GM21619 (cell line): ENCODE measurements around the gene FRMD4A.

Experiments
- ATAC-seq: cut with Tn5 transposase; IDR thresholded peaks from one replicate; pipeline ENCODE4 v1.9.1; 2021; ENCODE audit not compliant: unreplicated experiment

Gene FRMD4A

DNA sequence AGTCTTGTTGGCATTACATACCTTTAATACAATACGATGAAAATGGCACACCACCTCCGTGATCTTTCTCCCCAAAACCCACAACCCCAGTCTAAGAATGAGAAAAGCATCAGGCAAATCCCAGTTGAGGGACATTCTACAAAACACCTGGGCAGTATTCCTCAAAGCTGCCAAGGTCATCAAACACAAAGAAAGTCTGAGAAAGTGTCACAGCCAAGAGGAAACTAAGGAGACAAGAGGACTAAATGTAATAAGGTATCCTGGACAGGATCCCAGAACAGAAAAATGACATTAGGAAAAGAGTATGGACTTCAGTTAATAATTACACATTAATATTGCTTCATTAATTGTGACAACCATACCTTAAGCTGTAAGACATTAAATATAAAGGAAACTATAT, 14.5 kb upstream of the FRMD4A start:
- no peak for ATAC-seq

DNA sequence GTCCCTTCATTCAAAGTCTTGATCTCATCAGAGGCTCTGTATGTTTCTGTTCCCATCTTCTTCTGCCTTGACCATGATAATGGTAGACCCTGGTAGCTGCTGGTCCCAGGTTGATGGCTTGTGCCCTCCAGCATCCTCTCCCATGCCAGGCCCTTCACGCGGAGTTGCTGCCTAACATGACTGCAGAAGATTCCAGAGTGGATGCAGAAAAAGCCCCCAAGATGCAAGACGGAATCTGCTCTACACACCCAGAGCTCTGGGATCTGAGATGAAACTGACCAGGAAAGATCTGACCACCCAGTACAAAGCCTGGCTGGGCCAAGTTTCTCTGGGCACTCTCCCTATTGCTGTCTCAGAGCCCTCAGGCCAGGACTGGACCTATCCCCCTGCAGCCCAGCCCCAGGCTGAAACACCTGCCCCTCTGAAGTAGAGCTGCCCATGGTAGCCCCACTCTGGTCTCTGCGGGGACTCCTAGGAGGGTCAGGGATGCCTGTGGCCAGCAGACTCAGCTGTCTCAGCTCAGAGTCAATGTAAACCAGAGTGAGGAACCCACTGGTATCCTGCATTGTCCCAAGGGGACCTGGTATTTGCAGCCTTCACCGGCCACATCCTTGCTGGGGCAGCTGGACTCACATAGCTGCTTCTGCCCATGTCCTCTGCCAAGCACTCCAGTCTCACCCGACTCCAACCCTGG, 9.5 kb upstream of the FRMD4A start:
- ATAC-seq: no peak

DNA sequence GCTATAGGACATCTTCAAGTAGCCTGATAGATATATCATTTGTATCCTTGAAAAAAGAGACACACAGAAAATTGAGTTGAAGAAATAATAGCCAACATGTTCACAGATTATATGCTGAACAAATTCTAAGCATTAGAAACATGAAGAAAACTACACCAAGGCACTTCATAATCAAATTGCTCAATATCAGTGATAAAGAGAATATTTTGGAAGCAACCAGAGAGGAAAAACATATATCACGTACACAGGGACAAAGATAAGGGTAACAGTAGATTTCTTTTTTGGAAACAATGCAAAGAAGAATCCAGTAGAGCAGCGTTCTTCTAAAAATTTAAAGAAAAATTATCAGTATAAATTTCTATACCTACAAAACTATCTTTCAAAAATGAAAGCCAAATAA, 6.0 kb upstream of the FRMD4A start:
- ATAC-seq: no peak

DNA sequence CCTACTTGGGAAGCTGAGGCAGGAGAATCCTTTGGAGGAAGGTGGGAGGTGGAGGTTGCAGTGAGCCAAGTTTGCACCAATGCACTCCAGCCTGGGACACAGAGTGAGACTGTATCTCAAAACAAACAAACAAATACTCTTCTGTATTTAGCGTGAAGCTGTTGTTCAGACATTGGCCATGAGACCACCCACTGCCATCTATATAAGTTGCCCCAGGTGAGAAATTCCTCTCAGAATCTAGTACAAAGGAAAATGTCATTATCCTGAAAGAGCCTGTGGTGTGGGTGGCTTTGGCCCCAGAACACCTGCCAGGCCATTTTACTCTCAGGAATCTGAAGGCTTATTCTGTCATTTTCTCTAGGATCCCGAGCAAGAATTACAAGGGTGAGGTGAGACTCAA, 4.0 kb upstream of the FRMD4A start:
- ATAC-seq: no peak

DNA sequence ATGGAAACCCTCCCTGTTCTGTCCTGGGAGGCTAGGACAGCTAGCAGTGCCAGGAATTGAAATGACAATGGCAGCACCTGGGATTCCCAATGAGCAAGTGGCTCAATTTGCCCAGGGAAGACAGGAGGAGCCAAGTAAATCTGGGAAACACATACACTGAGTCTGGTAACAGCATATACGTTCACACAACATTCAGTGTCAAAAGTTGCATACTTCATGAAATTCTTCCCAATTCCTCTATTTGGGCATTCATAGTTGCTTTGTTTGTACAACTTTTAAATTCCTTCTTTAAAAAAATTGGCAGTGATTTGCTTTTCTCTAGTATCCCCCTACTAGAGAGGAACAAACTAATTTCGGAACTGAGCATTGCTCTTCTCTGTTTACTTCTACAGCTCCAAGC, 2.9 kb upstream of the FRMD4A start:
- ATAC-seq: no peak

DNA sequence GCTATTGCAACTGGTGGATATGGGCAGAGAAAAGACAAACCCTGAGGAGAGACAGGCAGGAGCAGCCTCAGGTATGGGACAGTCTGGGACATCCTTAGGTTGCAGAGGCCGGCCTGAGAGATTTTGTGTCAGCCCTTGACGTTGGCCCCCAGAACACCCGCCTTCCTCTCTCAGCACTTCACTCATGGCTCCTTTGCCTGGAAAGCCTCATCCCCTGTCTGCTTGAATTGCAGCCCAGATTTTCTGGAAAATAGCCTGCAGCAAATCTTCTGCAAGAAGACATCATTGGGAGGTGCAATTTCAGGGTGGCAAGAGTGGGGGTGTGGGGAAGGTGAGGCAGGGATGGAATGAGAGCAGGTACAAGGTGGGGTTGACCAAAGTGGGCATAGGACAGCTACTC, 2.2 kb upstream of the FRMD4A start:
- no peak for ATAC-seq

DNA sequence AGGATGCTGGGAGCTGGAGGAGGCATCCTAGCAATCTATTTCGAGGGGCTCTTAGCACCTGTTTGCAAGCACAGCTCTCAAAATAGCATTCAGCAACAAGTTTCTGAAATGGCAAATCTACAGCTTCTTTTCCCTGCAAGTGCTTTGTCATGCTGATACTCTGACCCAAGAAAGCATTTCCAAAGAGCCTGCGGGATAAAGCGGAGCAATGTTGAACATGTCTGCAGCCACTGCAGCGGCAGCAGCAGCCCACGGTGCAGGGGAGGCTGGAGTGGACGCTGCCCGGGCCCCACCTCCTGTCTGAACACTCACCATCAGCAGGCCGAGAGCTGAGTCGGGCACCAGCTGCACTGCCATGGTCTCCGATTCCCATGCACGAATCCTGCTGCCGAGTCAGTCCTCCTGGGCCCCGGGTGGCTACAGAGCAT, 964 bp downstream of the FRMD4A start:
- ATAC-seq: no peak

DNA sequence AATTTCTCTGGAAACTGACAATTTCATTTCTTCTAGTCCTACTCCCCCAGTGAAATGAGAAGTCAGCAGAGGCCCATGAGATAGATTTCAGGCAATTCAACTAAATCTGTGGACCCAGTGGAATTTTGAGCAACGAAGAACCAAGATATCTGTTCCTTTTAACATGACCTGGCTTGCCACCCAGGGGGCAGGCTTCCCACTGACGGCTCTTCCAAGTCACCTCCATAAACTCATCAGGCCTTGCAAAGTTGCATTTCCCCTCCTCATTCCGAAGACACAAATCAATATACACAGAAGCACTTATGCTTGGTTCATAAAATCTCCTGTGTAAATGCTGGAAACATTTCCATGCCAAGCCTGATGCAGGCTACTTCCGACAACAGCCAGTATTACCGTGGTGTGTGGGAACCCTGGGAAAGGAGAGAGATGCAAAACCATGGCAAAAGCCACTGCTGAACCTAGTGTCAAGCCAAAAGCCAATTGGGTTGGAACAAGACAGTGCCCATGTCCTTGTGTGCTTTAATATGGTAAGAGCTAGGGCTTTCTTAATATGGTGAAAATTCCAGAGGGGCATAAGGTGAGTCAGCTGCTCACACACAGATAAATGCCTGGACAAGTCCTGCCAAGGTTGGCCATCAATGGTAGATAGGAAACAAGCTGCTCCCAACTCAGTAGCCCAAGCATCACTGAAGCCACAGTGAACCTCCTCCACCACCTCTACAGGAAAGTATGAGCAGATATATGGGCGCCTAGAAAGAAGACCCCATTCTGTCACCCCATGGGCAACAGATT, 1.6 kb downstream of the FRMD4A start:
- ATAC-seq: no peak

DNA sequence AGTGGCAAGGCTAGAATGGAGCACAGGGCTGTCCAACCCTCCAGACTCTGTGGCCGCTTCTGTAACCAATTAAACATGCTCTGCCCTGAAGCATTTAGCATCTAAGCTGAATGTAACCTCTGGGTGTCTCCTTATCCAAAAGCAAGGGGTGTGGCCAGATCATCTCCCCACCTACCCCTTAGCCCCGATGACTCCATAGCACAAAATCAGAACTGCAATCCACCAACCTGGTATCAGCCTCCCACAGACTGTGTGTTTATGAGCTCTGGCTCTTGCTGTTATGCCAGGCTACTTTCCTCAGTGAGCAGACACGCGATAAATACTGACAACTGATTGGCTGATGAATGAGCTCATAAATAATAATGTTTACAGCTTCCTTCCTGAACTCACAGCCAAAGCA, 3.2 kb downstream of the FRMD4A start:
- no peak for ATAC-seq

DNA sequence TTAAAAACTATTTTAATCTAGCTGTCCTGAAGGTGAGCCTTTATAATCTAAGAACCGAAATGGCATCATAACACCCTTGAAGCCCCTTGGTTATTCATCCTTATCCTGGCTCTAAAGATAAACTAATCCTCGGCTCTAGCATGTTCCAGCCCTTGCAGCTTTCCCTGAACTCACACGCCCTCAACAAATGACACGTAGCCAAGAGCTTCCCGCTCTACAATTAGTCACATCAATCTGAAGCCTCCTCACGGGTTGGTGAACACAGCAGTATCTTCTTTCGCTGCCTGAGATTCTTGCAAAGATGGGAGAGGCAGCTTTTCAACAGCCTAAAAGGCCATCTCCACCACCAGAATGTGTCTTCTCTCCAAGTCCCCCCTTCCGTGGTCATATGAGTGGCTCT, 4.1 kb downstream of the FRMD4A start:
- no peak for ATAC-seq

DNA sequence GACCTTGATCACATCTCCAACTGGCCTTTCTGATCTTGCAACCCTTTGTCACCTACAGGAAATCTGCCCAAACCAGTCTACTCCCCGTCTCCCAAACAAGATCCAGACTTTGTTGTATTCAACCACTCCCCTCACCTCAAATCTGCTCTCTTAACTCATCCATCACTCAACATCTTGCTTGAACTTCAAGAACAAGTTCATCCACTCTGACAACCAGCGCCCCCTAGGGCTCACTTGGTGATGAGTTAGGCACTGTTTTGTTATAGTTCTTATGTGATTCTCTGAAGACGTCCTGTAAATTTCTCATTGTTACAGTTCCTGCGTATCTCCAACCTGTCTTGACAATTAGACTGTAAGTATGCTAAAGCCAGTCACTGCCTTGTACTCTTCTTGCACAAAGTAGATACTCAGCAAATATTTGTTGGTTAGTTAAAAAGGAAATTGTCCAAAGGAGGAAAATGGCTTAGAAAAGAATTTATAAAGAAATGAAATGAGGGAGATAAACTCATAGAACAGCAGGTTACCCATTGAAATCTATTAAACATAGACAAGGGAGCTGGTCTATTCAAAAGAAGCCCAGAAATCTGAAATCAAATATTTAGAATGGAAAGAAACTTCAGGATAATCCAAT, 5.3 kb downstream of the FRMD4A start:
- no peak for ATAC-seq

DNA sequence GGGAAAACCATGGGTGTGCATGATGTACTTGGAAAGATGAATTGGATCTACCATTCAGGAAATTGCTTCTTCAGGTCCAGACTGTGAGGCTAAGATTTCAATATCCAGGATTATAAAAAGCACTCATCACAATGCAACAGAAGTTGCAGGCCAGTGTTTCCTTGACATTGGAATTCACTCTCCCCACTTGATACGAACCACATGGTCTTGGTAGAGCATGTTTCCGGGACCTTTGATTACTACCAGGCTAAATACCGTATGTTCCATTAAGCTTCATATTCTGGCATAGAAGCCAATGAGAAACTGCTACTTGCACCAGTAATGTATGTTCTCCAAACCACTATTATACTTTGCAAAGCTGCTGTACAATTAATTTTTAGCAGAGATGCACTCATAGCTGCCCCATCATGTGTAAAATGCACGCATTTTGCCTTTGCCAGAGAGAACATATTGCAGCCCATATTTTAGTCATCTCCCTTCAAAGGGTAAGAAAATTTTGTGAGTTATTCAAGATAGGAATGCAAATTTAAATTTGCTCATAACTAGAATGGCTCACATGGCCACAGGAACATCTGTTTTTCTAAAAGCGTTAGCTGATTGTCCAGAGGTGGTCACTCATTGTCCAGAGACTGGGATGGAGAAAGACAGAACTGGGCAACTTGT, 8.1 kb downstream of the FRMD4A start:
- ATAC-seq: no peak

DNA sequence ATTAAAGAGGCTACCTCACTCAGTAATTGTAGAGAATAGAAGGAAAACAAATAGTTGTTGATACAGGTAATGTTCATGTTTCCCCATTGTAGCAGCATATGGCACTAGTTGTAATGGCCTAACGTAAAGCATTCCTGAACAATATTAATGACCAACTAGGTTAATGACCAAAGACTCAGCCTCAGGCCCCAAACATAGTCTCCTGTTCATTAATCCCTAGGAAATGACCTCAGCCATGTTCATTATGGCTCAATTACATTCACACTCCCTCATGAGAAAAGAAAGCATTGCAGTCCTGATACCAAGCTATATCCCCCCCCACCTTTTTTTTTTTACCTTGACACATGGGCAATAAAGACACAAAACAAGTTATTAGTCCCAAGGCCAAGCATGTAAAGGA, 12.7 kb downstream of the FRMD4A start:
- ATAC-seq: no peak

DNA sequence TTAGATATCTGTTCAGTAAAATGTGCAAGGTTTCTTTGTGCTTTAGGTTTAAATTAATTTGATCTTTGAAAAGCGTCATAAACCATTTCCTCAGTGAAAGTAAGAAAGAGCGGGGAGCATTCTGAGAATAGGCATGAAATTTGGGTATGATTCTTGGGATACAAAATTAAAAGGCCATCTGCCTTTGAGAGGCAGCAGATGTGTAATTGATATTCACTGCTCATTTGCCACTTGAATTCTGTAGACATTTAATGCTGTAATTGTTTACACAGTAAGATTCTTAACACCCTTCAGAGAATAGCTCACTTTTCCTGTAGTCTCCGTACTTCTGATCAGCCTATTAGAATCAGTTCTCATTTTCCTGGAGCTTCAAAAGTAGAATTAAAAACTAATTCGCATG, 18.7 kb downstream of the FRMD4A start:
- ATAC-seq: no peak

DNA sequence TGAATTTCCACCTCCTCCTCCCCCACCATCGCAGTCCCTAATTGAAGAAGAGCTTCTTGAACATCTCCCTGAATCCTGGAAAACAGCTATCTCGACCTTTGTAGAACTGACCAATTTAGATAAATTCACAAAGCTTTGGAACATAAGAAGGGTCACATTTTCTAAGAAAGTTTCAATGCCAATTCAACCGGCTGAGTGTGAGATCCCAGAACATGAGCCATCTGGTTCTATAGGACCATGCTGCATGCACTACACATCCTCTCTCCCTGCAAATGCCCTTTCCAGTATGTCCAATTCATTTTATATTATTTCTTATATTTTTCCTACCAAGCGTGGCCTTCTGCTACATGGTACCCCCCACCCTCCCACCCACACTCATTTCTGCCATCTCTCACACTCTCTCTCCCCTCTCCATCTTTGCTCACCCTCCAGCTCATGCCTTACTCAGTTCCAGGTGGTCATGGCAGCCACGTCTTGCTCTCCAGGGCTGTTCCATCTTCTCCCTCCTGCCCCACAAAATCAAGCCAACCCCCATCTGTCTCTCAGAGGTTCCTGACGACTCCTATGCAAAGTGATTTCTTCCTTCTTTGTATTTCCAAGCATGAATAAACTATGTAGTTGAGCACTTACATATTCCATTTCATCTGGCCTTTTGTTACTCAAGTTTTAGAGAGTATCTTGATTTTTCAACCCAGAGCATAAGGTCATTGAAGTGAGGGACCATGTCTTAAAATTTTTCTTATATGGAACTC, 19.3 kb downstream of the FRMD4A start:
- ATAC-seq: no peak

DNA sequence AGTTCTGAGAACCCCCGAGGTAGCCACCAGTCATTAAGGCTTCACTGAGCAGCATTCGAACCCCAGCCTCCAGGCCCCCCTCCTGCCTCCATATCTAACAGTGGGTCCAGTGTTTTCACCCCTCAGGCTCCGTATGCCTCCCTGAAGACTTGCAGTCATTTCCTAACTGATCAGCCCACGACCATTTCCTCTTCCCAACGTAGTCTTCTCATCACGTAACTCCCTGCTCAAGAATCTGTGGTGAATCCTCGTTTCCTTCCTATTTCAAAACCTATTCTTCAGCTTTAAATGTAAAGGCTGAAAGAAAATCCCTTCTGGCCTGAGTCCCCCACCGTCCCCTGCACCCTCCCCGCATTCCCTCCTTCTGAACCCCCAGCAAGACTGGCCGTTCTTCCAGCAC, 21.1 kb downstream of the FRMD4A start:
- no peak for ATAC-seq

DNA sequence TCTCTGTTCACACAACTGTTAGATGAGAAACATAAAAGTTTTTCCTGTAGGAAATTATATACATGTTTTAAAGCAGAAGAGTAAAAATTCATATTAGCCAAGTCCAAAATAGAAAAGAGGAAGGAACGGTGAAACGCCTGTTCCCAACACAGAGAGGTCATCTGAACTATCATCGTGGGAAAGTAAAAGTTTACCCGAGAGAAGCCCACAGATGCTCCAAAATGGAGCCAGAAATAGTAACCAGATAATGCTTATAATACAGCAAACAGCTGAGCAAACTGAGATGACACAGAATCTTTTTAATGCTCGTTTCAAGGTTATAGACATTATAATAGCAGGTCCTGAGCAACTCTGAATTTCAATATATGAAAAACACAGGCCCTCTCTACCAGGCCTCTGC, 24.5 kb downstream of the FRMD4A start:
- ATAC-seq: no peak

DNA sequence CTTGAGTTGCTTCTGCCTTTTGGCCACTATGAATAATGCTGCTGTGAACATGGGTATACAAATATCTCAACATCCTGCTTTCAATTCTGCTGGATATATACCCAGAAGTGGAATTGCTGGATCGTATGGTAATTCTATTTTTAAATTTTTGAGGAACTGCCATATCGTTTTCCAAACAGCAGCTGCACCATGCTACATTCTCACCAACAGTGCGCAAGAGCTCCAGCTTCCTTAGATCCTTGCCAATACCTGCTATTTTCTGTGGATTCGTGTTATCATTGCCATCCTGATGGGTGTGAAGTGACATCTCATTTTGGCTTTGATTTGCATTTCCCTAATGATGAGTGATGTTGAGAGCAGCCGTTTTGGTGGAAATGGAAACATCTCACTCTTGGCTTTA, 26.7 kb downstream of the FRMD4A start:
- no peak for ATAC-seq

DNA sequence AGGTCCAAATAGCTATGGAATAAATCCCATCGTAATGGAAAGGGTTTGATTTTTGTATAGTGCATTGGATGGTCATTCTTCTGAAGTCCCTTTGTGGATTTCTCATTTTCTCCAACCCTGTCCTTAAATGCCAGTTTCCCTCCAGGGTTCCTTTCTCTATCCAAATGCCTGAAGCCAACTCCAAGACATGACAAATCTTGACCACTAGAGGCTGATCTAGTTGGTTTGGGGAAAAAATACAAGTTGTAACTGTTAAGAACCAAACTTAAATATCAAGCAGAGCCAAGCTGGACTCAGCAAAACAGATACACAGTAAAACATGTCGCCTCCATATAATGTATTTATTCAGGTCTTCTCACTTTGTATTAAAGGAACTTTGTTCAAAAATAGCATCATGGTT, 28.7 kb downstream of the FRMD4A start:
- ATAC-seq: no peak

DNA sequence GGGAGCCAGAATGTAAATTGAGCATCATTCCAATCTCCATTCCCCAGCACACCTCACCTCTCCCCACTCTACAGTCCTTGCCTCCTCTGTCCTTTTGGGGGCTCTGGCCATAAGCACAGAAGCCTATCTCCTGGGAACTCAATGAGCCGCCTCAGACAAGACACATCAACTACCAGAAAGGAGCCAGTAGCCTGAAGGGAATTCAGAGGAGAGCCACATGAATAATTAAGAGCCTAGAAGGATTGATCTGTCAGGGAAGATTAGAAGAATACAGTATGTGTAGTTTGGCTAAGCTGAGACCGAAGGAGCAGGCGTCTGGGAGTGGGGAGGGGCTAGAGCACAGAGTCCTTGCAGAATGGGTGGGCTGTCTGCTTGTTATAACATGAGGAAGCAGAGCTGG, 31.2 kb downstream of the FRMD4A start:
- ATAC-seq: no peak

DNA sequence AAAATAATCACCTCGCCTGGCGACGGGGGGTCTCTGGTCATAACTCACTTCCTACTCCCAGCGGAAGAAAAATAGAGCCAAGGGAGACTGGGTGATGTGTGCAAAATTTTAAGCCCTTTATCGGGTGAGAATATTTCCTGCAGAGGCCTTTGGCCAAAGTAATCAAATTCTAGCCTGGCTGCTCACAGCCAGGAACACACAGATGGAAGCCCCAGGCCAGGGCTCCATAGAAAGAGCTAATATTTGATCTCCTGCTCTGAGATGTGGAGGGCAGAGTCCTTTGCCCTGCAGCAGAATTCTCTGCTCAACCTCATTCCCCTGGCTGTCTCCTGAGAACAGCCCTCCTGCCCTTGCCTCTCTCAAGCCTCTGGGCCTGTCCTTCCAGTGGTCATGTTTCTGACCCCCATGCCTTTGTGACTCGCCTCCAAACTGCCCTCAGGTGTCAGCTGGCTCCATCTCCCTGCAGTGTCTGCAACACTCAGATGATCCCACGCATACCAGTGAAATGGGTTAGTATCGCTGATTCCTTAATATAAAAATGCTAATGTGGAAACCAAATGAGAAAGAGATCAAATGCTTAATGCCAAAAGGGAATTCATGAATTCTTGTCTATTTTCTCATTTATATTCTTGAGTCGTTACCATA, 34.5 kb downstream of the FRMD4A start:
- ATAC-seq: no peak
